Measurements from ENCODE around the gene HMG20A.

DNA sequence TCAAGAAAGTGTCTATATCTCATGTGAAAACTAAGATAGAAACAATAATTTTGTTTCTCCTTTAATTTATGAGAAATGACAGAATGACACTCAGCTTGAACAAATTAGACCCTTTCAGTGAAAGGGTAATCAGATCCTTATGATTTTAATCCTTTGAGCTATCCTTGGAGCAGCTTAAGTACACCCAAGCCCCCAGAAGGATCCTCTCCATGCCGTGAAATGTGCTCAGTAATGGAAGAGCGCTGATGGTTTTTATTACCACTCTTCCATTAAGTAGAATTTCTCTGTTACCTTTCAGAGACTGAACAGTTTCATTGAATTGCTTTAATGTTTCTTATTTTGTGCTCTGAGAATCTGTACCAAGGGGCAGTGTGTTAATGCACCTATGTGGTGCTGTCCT lies 54.3 kb downstream of the HMG20A start:
- TF ChIP-seq, protein P1, sequence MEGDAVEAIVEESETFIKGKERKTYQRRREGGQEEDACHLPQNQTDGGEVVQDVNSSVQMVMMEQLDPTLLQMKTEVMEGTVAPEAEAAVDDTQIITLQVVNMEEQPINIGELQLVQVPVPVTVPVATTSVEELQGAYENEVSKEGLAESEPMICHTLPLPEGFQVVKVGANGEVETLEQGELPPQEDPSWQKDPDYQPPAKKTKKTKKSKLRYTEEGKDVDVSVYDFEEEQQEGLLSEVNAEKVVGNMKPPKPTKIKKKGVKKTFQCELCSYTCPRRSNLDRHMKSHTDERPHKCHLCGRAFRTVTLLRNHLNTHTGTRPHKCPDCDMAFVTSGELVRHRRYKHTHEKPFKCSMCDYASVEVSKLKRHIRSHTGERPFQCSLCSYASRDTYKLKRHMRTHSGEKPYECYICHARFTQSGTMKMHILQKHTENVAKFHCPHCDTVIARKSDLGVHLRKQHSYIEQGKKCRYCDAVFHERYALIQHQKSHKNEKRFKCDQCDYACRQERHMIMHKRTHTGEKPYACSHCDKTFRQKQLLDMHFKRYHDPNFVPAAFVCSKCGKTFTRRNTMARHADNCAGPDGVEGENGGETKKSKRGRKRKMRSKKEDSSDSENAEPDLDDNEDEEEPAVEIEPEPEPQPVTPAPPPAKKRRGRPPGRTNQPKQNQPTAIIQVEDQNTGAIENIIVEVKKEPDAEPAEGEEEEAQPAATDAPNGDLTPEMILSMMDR (conservative IDR thresholded peaks at IDR 0.05; ENCODE audit: low read length): no peak
- no peak for TF ChIP-seq EZH2phosphoT487 (IDR thresholded peaks at IDR 0.05; ENCODE audit: borderline replicate concordance)
